ENCODE data around the gene ITGB1BP2.
"Not testable (repeated sequence)": the region's sequence is repeated elsewhere in the genome, so short reads cannot be mapped to it uniquely, and the experiment has no call there.

The ITGB1BP2 gene

DNA sequence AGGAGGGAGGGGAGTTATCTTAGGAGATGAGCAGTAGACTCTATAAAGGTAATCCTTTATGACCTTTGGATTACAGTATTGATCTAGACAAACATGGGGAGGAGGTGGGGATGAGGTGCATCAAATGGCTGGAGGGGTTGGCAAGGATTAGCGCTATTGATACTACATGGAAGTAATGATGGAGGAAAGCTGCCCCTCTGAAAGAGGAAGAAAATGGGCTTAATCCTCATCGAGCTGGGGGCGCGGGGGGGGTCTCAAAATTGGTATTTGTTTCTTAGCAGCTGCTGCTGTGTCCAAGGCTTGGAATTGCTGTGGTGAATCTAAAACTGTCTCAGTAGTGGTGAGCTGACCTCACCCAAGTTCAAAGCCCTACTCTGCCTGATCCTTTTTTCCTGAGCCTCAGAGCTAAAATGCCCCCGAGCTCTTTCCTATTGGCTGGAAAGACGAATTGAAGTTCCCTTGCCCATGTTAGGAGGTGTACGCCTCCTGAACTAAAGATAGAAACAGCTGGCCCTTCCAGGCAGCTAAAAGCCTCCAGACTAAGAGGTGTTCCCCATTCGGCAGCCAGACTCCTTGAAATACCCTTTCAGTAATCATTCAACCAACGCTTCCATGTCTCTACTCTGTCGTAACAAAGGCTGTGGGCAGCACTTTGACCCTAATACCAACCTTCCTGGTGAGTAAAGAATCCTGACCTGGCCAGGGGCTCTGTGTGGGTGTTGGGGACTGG, at the start of gene ITGB1BP2:
Gene ITGB1BP2, plus strand, starts transcription at position 556 of the 730 bp plus-strand sequence. Its CDS starts 57 bp downstream, at position 613.
- no peak for DNase-seq

DNA sequence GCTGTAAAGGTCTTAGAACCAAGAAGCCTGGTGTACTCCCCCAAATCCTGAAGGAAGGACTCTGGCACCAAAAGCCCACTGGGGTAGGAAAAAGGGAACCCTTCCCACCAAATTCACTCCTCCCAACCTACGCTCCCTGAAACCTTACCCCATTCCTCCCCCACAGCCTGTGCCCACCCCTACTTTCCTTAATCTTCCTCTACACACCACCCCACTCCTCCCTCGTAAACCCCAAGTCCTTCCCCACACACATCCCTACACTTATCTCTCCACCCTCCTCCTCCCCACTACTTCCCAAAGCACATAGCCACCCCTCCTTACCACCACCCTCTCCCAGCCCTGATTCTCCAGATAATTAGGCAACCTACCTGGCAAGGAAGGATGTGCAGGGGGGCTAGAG, 49.3 kb upstream of the ITGB1BP2 start:
- DNase-seq, result no peak

DNA sequence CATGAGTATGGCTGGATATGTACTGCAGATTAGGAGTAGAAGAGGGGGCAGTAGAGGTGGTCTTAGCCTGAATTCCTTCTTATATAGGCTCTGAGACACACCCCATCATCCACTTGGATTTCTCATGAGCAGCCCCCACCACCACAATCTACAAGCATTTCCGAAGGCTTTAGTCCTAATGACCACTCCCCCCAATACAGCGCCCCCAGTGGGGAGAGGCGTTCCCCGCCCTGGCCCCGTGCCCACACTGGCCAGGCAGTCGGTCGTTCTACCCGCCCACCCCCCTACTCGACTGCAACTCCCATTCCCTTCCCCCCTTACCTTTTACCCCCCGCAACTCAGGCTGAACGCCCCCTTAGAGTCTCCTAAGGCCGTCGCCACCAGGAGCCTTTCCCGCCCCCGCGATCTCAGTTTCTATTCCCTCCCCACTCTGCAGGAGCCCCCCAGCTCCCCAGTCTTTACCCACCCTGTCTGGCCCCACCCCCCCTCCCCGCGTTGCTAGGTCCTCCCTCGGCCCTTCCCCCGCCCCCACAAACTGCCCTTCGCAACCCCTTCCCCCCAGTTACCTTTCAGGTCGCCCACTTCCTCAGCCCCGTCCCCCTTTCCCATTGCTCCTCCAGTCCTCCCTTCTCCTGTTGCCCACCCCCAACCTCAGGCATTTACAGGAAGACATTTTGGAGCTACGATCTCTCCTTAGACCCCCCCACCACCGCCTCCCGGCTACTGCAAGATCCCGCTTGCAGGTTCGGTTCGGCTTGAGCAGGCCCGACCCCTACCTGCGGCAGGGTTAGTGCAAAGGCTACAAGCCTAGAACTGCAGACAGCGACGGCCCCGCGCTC, 48.1 kb upstream of the ITGB1BP2 start:
- no peak for DNase-seq

DNA sequence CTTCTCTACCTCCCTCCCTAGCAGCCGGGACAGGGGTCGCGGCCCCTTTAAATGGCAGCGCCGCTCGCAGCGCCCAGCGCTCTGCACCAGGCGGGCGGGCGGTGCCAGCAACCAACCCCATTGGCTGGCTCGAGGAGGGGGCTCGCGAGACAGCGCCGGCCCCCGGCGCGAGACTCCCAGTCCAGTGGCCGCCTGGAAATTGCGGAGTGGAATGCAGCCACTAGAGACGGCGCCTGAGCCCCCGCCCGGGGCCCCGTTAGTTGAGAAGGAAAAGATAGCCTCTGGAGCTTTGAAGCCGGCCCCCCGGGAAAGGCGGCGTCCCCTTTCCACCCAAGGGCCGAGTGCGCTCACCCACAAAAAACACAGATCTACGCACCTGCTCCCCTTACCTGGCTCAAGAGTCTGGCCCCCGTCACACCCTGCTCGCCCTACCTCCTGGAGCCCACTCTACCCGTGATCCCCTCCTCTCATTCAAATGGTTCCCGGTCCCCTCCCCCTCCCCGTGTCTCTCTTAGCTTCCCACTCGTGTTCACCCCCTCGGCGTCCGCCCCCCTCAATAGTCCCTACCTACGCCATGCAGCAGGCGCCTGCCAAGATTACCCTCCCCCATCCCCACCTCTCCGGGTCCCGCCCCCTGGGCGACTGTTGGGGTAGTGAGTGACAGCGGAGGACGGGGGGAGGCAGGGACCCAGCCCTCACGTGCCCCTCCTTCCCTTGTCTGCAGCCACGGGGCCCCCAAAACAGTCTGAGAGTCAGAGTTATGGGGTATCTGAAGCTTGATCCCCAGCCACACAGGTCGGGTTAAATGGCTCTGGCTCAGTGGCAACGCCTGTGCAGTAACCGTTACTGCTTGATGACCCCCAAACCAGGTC, 47.2 kb upstream of the ITGB1BP2 start, which contains the start of gene ZMYM3:
Gene ZMYM3, minus strand, starts transcription at position 49 of the 872 bp plus-strand sequence. CDS start 885 bp downstream, outside the sequence.
- peak; percentile 26 for DNase-seq

DNA sequence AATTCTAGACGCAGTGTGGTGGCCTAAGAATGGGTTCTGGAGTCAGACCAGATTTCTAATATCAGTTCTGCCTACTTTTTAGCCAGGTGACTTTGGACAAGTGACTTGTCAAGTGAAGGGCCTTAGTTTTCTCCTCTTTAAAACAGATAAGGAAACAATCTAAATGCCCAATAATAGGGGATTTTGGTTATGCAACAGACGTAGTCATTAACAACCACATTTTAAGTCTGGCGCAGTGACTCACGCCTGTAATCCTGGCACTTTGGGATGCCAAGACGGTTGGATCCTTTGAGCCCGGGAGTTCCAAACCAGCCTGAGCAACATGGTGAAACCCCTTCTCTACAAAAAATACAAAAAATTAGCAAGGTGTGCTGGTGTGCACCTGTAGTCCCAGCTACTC, 45.5 kb upstream of the ITGB1BP2 start:
- DNase-seq, result no peak

DNA sequence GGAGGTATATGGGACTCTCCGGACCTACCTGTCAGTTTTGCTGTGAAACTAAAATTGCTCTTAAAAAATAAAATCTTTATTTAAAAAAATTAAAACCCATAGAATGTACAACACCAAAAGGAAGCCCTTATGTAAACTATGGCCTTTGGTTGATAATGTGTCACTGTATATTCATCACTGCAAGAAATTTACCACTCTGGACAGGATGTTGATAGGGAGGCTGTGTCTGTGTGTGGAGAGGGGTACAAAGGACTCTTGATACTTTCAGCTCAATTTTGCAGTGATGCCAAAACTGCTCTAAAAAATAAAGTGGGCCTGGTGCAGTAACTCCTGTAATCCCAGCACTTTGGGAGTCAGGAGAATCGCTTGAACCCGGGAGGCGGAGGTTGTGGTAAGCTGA, 44.7 kb upstream of the ITGB1BP2 start:
- no peak for DNase-seq

DNA sequence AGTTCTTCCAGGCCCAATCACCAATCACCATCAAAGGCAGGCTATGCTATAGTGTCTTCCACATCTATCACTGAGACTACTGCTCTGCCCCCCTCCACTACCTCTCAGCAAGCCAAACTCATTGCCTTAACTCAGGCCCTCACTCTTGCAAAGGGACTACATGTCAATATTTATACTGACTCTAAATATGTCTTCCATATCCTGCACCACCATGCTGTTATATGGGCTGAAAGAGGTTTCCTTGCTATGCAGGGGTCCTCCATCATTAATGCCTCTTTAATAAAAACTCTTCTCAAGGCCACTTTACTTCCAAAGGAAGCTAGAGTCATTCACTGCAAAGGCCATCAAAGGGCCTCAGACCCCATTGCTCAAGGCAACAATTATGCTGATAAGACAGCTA, 32.9 kb upstream of the ITGB1BP2 start:
- not testable (repeated sequence) for DNase-seq

DNA sequence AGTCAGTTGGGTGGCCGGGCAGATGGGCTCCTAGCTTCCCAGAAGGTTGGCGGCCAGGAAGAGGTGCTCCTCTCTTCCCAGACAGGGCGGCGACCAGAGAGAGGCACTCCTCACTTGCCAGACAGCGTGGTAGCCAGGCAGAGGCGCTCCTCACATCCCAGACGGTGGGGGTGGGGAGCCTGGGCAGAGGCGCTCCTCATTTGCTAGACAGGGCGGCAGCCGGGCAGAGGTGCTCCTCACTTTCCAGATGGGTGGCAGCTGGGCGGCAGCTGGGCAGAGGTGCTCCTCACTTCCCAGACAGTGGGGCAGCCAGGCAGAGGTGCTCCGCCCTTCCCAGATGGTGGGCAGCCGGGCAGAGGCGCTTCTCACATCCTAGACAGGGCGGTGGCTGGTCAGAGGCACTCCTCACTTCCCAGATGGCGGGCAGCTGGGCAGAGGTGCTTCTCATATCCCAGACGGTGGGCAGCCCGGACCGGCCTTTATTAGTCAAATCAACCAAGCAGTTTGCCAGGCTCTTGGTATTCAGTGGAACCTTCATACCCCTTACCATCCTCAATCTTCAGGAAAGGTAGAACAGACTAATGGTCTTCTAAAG, 31.7 kb upstream of the ITGB1BP2 start:
- DNase-seq, result no peak

DNA sequence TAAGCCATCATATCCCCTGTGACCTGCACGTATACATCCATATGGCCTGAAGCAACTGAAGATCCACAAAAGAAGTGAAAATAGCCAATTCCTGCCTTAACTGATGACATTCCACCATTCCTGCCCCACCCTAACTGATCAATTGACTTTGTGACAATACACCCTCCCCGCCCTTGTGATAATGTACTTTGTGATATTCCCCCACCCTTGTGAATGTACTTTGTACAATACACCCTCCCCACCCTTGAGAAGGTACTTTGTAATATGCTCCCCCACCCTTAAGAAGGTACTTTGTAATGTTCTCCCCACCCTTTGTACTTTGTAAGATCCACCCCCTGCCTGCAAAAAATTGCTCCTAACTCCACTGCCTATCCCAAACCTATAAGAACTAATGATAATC, 29.2 kb upstream of the ITGB1BP2 start:
- DNase-seq, result not testable (repeated sequence)

DNA sequence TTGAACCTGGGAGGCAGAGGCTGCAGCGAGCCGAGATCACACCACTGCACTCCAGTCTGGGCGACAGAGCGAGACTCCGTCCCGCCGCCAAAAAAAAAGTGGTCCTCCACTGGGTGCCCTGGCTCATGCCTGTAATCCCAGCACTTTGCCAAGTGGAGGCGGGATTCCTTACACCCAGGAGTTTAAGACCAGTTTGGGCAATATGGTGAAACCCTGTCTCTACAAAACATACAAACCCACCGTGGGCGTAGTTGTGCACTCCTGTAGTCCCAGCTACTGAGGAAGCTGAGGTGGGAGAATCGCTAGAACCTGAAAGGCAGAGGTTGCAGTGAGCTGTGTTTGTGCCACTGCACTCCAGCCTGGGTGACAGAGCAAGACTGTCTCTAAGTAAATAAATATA, 20.2 kb upstream of the ITGB1BP2 start:
- DNase-seq, result not testable (repeated sequence)

DNA sequence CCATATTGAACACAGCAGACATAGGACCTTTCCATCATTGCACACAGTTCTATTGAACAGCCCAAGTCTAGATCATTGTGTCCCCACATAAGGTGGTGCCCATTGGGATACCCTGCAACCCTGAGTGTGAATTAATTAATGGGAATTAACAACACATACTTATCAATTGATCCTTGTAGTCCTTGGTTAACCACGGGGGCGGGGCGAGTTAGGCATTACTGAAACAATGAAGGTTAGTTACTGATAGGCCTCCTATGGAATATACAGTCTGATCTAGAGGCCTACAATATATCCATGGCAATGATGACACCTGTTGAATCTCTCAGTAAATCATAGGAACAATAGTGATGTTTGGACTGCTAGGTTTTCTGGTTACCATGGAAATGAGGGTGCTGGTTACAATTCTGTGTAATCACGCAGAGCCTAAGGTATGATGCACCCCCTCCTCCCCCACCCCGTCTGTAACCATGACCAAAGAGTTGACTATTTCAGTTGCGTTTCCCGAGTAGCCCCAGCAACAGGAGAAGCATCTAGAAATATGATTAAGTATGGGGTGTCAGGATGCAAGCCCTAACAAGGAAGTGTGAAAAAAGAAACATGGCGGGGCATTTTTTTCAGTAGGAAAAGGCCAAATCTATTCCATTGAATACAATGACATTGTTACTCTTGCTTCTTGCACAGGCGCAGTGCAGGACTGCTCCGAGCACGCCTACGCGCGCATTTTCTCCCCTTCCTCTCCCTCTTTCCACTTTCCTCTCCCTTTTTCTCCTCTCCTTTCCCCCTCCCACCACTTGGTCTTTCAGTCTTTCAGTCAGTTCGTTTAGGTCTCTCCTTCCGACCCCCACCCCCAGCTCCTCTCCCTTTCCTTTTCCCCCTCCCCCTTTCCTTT, 18.8 kb upstream of the ITGB1BP2 start:
- DNase-seq, result no peak

DNA sequence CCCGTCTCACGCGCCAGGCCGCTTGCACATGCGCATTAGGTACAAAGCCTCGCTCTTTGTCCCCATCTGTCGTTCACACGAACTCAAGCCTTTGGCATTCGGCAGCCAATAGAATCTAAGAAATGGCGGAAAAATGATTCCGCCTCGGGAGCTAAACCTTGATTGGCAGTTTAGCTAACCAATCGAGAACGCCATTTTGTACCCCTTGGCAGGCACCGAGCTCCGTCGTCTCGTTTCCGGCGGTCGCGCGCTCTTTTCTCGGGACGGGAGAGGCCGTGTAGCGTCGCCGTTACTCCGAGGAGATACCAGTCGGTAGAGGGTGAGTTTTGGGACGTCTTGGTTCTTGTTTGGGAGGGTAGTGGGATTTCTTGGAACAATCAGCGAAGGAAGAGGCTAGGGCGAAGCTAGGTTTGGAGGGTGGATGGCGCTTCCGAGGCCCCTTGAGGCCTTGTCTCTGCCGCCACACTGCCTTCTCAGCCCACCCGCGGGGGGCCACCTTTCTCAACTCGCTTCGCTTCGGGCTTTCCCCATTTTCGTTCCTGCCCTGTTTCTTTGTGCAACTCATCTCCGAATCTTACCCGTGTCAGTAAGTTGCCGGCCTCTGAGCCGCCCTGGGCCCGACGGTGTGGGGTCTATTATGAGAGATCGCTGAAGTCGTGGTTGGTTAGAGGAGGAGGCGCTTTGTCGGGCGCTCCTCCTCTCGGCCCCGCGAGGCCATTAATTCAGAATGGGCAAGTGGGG, 18.0 kb upstream of the ITGB1BP2 start, which contains the start of gene NONO:
Gene NONO, plus strand, starts transcription at position 233 of the 741 bp plus-strand sequence. CDS start 7,003 bp downstream, outside the sequence.
- peak; percentile 84 for DNase-seq

DNA sequence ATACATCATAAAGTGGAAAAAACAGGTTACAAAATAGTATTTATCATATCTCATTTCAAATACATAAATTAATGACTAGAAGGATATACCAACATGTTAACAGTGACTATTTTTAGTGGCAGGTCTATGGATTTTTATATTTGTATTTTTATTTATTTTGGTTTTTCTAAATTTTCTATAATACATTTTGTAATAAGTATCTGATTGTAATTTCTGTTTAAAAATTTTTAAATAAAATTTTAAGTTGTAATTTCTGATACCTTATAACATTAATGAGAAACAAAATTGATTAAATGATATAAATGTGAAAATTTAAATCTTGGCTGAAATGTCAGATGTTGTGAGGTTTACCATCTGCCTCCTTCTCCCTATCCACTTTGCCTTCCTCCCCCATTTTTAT, 15.6 kb upstream of the ITGB1BP2 start:
- no peak for DNase-seq

DNA sequence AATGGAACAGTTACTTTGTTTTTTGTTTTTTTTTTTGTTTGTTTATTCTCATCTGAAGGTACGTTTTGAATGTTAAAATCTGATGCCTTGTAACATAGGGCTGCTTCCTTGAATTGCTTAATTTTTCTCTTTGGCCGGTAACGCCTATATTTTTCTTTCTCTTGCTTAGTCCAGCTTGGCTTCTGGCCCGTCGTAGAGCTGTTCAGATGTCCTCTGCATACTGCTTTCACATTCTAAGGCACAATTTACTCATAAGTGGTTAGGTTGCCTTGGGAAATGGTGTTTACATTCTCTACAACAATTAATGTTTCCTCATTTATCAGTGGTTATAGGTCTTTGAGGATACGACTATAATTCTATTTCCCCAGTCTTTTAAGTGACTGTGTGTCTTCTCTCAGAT, 10.2 kb upstream of the ITGB1BP2 start:
- no peak for DNase-seq

DNA sequence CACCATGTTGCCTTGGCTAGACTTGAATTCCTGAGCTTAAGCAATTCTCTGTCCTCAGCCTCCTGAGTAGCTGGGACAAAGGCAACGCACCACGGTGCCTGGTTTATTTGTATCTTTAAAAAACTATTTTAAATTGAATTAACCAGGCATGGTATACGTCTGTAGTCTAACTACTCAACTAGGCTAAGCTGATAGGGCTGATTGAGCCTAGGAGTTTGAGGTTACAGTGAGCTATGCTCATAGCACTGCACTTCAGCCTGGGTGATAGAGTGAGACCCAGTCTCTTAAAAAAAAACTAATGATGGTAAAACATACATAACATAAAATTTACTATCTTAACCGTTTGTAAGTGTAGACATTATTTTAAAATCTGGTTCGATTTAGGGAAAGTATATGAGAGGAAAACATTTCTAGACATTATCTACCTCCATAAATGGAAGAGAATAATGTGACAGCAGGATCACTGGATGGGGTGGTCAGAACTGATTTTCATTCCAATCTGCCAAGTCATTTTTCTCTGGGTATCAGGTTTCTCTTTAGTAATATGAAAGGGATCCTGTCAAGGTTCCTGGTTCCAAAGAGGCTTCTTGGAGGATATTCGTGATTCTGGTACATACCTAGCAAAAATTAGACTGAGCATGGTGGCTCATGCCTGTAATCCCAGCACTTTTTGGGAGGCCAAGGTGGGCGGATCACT, 8.7 kb upstream of the ITGB1BP2 start:
- DNase-seq, result no peak

DNA sequence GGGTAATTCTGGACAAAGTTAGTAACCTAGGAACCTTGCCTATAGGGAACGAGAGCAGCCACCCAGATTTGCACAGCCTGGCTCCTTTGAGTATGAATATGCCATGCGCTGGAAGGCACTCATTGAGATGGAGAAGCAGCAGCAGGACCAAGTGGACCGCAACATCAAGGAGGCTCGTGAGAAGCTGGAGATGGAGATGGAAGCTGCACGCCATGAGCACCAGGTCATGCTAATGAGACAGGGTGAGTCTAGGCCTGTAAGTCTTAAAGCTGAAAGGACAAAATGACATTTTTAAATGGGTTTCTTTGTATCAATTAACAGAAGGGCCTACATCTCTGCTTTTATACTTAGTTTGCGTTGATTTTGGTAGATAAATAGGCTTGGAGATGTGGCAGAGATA, 4.7 kb upstream of the ITGB1BP2 start:
- DNase-seq, result no peak

DNA sequence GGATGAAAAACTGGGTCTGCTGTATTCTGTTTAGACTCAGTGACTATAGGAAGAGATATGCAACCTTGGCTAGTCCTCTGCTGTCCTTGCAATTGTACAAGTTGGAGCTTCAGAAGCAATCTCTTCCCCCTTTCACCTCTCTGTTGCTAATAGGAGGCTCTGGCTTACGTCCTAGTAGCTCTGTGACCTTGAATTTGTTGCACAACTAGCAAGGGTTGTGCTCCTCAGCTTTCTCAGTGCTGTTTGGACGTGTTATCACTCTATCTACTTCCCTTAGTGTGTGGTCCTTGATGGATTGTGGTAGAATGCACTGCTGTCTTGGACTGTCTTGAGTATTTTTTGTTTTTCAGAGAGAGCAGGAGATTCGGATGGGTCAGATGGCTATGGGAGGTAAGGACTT, 3.4 kb upstream of the ITGB1BP2 start:
- no peak for DNase-seq

DNA sequence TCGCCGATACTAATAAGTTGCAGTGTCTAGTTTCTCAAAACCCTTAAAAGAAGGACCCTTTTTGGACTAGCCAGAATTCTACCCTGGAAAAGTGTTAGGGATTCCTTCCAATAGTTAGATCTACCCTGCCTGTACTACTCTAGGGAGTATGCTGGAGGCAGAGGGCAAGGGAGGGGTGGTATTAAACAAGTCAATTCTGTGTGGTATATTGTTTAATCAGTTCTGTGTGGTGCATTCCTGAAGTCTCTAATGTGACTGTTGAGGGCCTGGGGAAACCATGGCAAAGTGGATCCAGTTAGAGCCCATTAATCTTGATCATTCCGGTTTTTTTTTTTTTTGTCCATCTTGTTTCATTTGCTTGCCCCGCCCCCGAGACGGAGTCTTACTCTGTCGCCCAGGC, 1.5 kb upstream of the ITGB1BP2 start:
- not testable (repeated sequence) for DNase-seq

DNA sequence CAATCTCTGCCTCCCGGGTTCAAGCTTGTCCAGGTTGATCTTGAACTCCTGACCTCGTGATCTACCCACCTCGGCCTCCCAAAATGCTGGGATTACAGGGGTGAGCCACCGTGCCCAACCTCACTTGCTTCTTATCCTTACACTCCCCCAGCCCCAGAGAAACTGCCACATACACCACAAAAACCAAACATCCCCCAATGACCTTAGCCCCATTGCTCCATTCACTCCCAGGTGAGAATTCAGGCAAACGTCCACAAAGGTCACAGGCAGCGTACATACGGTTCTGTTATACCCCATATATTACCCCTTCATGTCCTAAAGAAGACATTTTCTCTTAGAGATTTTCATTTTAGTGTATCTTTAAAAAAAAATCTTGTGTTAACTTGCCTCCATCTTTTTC, 1.1 kb upstream of the ITGB1BP2 start:
- not testable (repeated sequence) for DNase-seq

Measured in NCI-H1048 (cell line).